ENCODE results near the gene PRDX5.

The PRDX5 gene

GRCh38 chr11:64368673-64369074 is 50.8 kb downstream of the PRDX5 start:
- no peak for DNase-seq

GRCh38 chr11:64369440-64370421 is 51.8 kb downstream of the PRDX5 start:
- DNase-seq = no peak

- DNase-seq = no peak
Measured at GRCh38 chr11:64371201-64371600, 53.3 kb downstream of the PRDX5 start.

All from DMS79 (cell line).